Mucosa of stomach (tissue), 1 donor: ENCODE results near the gene GLDC.
"Not testable (repeated sequence)": the region's sequence is repeated elsewhere in the genome, so short reads cannot be mapped to it uniquely, and the experiment has no call there.

Experiments used
- H3K27me3 ChIP-seq: one replicate; pipeline ENCODE4 v1.7.0; 2013; ENCODE audit warnings: mild to moderate bottlenecking, low read length; ENCODE audit not compliant: control insufficient read depth, insufficient read depth
- H3K36me3 ChIP-seq: one replicate; pipeline ENCODE4 v1.7.0; 2013; ENCODE audit warnings: low read length; ENCODE audit not compliant: control insufficient read depth, insufficient read depth
- H3K4me1 ChIP-seq: one replicate; pipeline ENCODE4 v1.7.0; 2013; ENCODE audit warnings: mild to moderate bottlenecking, low read length; ENCODE audit not compliant: control insufficient read depth, insufficient read depth
- H3K4me3 ChIP-seq: one replicate; pipeline ENCODE4 v1.7.0; 2013; ENCODE audit warnings: low read length
- H3K9ac ChIP-seq: one replicate; pipeline ENCODE4 v1.7.0; 2013; ENCODE audit warnings: mild to moderate bottlenecking, low read length, moderate library complexity
- H3K9me3 ChIP-seq: one replicate; pipeline ENCODE4 v1.7.0; 2013; ENCODE audit warnings: mild to moderate bottlenecking, low read length, moderate library complexity; ENCODE audit not compliant: control insufficient read depth
- donor health status: Pancreatic carcinoma.

GLDC gene

GRCh38 chr9:6552498-6553121 is 92.9 kb downstream of the GLDC start:
- H3K4me1 ChIP-seq: no peaks in the 10 kb centered on the region
- H3K27me3 ChIP-seq: no peaks in the 10 kb centered on the region

GRCh38 chr9:6552033-6552432 is 93.5 kb downstream of the GLDC start:
- no peak overlapping the region for H3K9ac ChIP-seq
- no peaks in the 10 kb centered on the region for H3K27me3 ChIP-seq
- H3K4me3 ChIP-seq: no peak overlapping the region
- no peaks in the 10 kb centered on the region for H3K4me1 ChIP-seq
- H3K36me3 ChIP-seq: no peaks in the 10 kb centered on the region
- no peaks in the 10 kb centered on the region for H3K9me3 ChIP-seq

More at GRCh38 chr9:6552498-6553121, 92.9 kb downstream of the GLDC start:
- Histone ChIP-seq H3K4me3 (no peak overlapping the region), H3K9ac (no peak overlapping the region), H3K36me3 (no peaks in the 10 kb centered on the region), H3K9me3 (no peaks in the 10 kb centered on the region)

GRCh38 chr9:6551136-6551535 is 94.4 kb downstream of the GLDC start:
- Histone ChIP-seq H3K36me3 (no peaks in the 10 kb centered on the region), H3K27me3 (no peaks in the 10 kb centered on the region), H3K4me3 (no peak overlapping the region), H3K9me3 (no peaks in the 10 kb centered on the region), H3K4me1 (no peaks in the 10 kb centered on the region), H3K9ac (no peak overlapping the region)

GRCh38 chr9:6549106-6549800 is 96.3 kb downstream of the GLDC start:
- Histone ChIP-seq H3K36me3 (no peaks in the 10 kb centered on the region), H3K4me3 (no peak overlapping the region), H3K4me1 (no peaks in the 10 kb centered on the region), H3K9me3 (no peaks in the 10 kb centered on the region), H3K27me3 (no peaks in the 10 kb centered on the region), H3K9ac (no peak overlapping the region)

GRCh38 chr9:6545017-6545691 is 100.4 kb downstream of the GLDC start:
- Histone ChIP-seq H3K9me3 (no peaks in the 10 kb centered on the region), H3K27me3 (peaks cover 2% of the 10 kb centered on the region), H3K36me3 (no peaks in the 10 kb centered on the region), H3K9ac (no peak overlapping the region), H3K4me3 (no peak overlapping the region), H3K4me1 (no peaks in the 10 kb centered on the region)

- Histone ChIP-seq H3K4me3 (no peak overlapping the region), H3K4me1 (no peaks in the 10 kb centered on the region), H3K36me3 (no peaks in the 10 kb centered on the region), H3K9ac (no peak overlapping the region), H3K9me3 (no peaks in the 10 kb centered on the region), H3K27me3 (peaks cover 2% of the 10 kb centered on the region)
These were observed 102.3 kb downstream of the GLDC start for GRCh38 chr9:6543204-6543603.

- not testable (repeated sequence) for H3K9ac ChIP-seq, H3K27me3 ChIP-seq, H3K9me3 ChIP-seq, H3K4me3 ChIP-seq, H3K36me3 ChIP-seq, H3K4me1 ChIP-seq
These were observed 102.9 kb downstream of the GLDC start for GRCh38 chr9:6542617-6543016.

GRCh38 chr9:6538666-6539071 is 106.9 kb downstream of the GLDC start:
- Histone ChIP-seq H3K9ac (no peak overlapping the region), H3K4me3 (no peak overlapping the region), H3K9me3 (no peaks in the 10 kb centered on the region), H3K36me3 (no peaks in the 10 kb centered on the region), H3K27me3 (peaks cover 2% of the 10 kb centered on the region), H3K4me1 (no peaks in the 10 kb centered on the region)

GRCh38 chr9:6535594-6535993 is 109.9 kb downstream of the GLDC start:
- Histone ChIP-seq H3K27me3 (no peaks in the 10 kb centered on the region), H3K4me3 (no peak overlapping the region), H3K36me3 (no peaks in the 10 kb centered on the region), H3K4me1 (no peaks in the 10 kb centered on the region), H3K9me3 (no peaks in the 10 kb centered on the region), H3K9ac (no peak overlapping the region)

- H3K9ac ChIP-seq: no peak overlapping the region
- peaks cover 3% of the 10 kb centered on the region for H3K9me3 ChIP-seq
- no peaks in the 10 kb centered on the region for H3K36me3 ChIP-seq
- H3K4me3 ChIP-seq: no peak overlapping the region
- no peaks in the 10 kb centered on the region for H3K4me1 ChIP-seq
- no peaks in the 10 kb centered on the region for H3K27me3 ChIP-seq
These were observed 120.0 kb downstream of the GLDC start for GRCh38 chr9:6525326-6526045.

GRCh38 chr9:6522263-6522662 is 123.3 kb downstream of the GLDC start:
- no peaks in the 10 kb centered on the region for H3K36me3 ChIP-seq
- H3K4me3 ChIP-seq: no peak overlapping the region
- H3K9ac ChIP-seq: no peak overlapping the region
- H3K9me3 ChIP-seq: peaks cover 3% of the 10 kb centered on the region
- no peaks in the 10 kb centered on the region for H3K4me1 ChIP-seq
- no peaks in the 10 kb centered on the region for H3K27me3 ChIP-seq
